H1 (cell line): ENCODE results near the gene TSPAN15. TPM values are rescaled to one million over a fixed set of nuclear protein-coding genes. Genes with fewer than 3 reads are reported as not detected.

Experiments
- CTCF ChIA-PET: fragments of 300-600 bp; sonication (Branson Sonifier 250); formaldehyde crosslinking; loops from one replicate; lab custom pipeline; 2021; ENCODE audit not compliant: partially characterized antibody; lab: Charles Lee
- POLR2A ChIA-PET: fragments of 300-600 bp; sonication (Branson Sonifier 250); formaldehyde crosslinking; loops from one replicate; lab custom pipeline; 2021; ENCODE audit warnings: inconsistent platforms; ENCODE audit not compliant: partially characterized antibody; lab: Charles Lee
- DNase-seq, 2 experiments: peaks; one replicate each; pipeline versions ENCODE4 v3.0.0 to v3.0.0-alpha.2; 2010 to 2022; ENCODE audit warnings: low spot score in 2 of 2, low read depth in 1 of 2, mixed read lengths in 1 of 2
- FAIRE-seq: peaks from 2 replicates; lab custom pipeline; 2011; peaks lifted over from hg19 to GRCh38; lab: Jason Lieb, UNC
- H2AFZ ChIP-seq: 2 replicates; pipeline ENCODE4 v1.8.1; 2012; ENCODE audit warnings: low read length, inconsistent platforms
- H2AK5ac ChIP-seq: 2 replicates; pipeline ENCODE4 v1.6.1; 2013; ENCODE audit warnings: low read depth, low read length
- H2BK120ac ChIP-seq: replicated peaks from 2 replicates; pipeline ENCODE3; 2013; ENCODE audit warnings: low read depth, low read length, inconsistent platforms
- H2BK12ac ChIP-seq: 2 replicates; pipeline ENCODE4 v1.6.1; 2013; ENCODE audit warnings: low read depth, low read length
- H2BK15ac ChIP-seq: 2 replicates; pipeline ENCODE4 v1.6.1; 2013; ENCODE audit warnings: low read length
- H2BK20ac ChIP-seq: 2 replicates; pipeline ENCODE4 v1.6.1; 2013; ENCODE audit warnings: low read length
- H2BK5ac ChIP-seq: 2 replicates; pipeline ENCODE4 v1.6.1; 2013; ENCODE audit warnings: low read depth, low read length
- H3K14ac ChIP-seq: 2 replicates; pipeline ENCODE4 v1.6.1; 2013; ENCODE audit warnings: inconsistent platforms; ENCODE audit not compliant: insufficient read length
- H3K18ac ChIP-seq: 2 replicates; pipeline ENCODE4 v1.6.1; 2013; ENCODE audit warnings: low read length; ENCODE audit errors: extremely low read depth
- H3K23ac ChIP-seq: 2 replicates; pipeline ENCODE4 v1.6.1; 2013; ENCODE audit warnings: inconsistent platforms; ENCODE audit not compliant: insufficient read length
- H3K23me2 ChIP-seq: 2 replicates; pipeline ENCODE4 v1.6.1; 2013; ENCODE audit warnings: low read depth, low read length
- H3K27ac ChIP-seq: 2 replicates; pipeline ENCODE4 v1.6.1; 2011; ENCODE audit warnings: low read depth, low read length, inconsistent platforms
- H3K27me3 ChIP-seq, 4 experiments: replicated peaks in 1 of 4; 1 replicate in 1 of 4; 2 replicates in 3 of 4; pipeline versions ENCODE4 v1.6.1 to v1.8.1; 2011 to 2013; ENCODE audit warnings: low read length in 3 of 4, mild to moderate bottlenecking in 3 of 4, inconsistent platforms in 2 of 4, mixed read lengths in 2 of 4, moderate library complexity in 1 of 4; ENCODE audit not compliant: control insufficient read depth in 3 of 4, insufficient read depth in 3 of 4; ENCODE audit errors: extremely low read depth in 1 of 4
- H3K36me3 ChIP-seq, 4 experiments: 2 replicates each; pipeline versions ENCODE4 v1.6.1 to v1.8.1; 2011 to 2013; ENCODE audit warnings: mild to moderate bottlenecking in 4 of 4, low read length in 3 of 4, moderate library complexity in 2 of 4, control low read depth in 1 of 4, inconsistent platforms in 1 of 4; ENCODE audit not compliant: insufficient read depth in 4 of 4, control insufficient read depth in 2 of 4
- H3K4ac ChIP-seq: replicated peaks from 2 replicates; pipeline ENCODE3; 2013; ENCODE audit warnings: low read length, low read depth, mixed read lengths, inconsistent platforms; ENCODE audit not compliant: insufficient read length
- H3K4me1 ChIP-seq, 4 experiments: replicated peaks in 1 of 4; 1 replicate in 1 of 4; 2 replicates in 3 of 4; pipeline versions ENCODE4 v1.6.1 to v1.8.1; 2011 to 2013; ENCODE audit warnings: low read length in 3 of 4, inconsistent platforms in 2 of 4, mixed read lengths in 1 of 4; ENCODE audit not compliant: insufficient read depth in 4 of 4, control insufficient read depth in 3 of 4
- H3K4me2 ChIP-seq, 2 experiments: 2 replicates each; pipeline versions ENCODE4 v1.6.1 to v1.8.1; 2011 to 2013; ENCODE audit warnings: low read depth in 2 of 2, low read length in 2 of 2, control low read depth in 1 of 2, inconsistent platforms in 1 of 2, mild to moderate bottlenecking in 1 of 2; ENCODE audit not compliant: insufficient read depth in 1 of 2
- H3K4me3 ChIP-seq, 4 experiments: fragments of 200-600, 300-600 bp in 1 of 4; sonication (generic), shearing (Covaris generic), sonication (Bioruptor Twin) in 1 of 4; 2 replicates each; pipeline versions ENCODE4 v1.5.1 to v1.8.1; 2011 to 2016; ENCODE audit warnings: low read length in 4 of 4, low read depth in 3 of 4, control low read depth in 2 of 4, inconsistent platforms in 2 of 4, mild to moderate bottlenecking in 2 of 4, mixed read lengths in 1 of 4, moderate library complexity in 1 of 4; ENCODE audit not compliant: insufficient read depth in 2 of 4; ENCODE audit errors: extremely low read depth in 1 of 4
- H3K56ac ChIP-seq: replicated peaks from 2 replicates; pipeline ENCODE3; 2013; ENCODE audit warnings: low read depth, mild to moderate bottlenecking, mixed read lengths, low read length, inconsistent platforms; ENCODE audit not compliant: insufficient read length
- H3K79me1 ChIP-seq: 2 replicates; pipeline ENCODE4 v1.6.1; 2013; ENCODE audit warnings: low read depth, low read length, control low read depth
- H3K79me2 ChIP-seq, 2 experiments: 2 replicates each; pipeline versions ENCODE4 v1.6.1 to v1.8.1; 2012 to 2013; ENCODE audit warnings: low read length in 2 of 2, mild to moderate bottlenecking in 2 of 2, inconsistent platforms in 1 of 2; ENCODE audit not compliant: insufficient read depth in 2 of 2, control insufficient read depth in 1 of 2
- H3K9ac ChIP-seq, 4 experiments: replicated peaks in 1 of 4; 1 replicate in 1 of 4; 2 replicates in 3 of 4; pipeline versions ENCODE4 v1.6.1 to v1.8.1; 2011 to 2013; ENCODE audit warnings: low read depth in 3 of 4, low read length in 3 of 4, control low read depth in 2 of 4, mild to moderate bottlenecking in 2 of 4, moderate library complexity in 2 of 4, inconsistent platforms in 1 of 4; ENCODE audit errors: extremely low read depth in 1 of 4
- H3K9me3 ChIP-seq, 2 experiments: 2 replicates each; pipeline versions ENCODE4 v1.6.1 to v1.8.1; 2012 to 2013; ENCODE audit warnings: mild to moderate bottlenecking in 2 of 2, moderate library complexity in 2 of 2, control low read depth in 1 of 2, inconsistent platforms in 1 of 2, low read depth in 1 of 2, low read length in 1 of 2, mixed read lengths in 1 of 2; ENCODE audit not compliant: insufficient read depth in 2 of 2
- H4K20me1 ChIP-seq, 2 experiments: replicated peaks in 1 of 2; 2 replicates each; pipeline versions ENCODE3 to v1.8.1; 2011 to 2013; ENCODE audit warnings: inconsistent platforms in 2 of 2, low read length in 2 of 2, mild to moderate bottlenecking in 1 of 2; ENCODE audit not compliant: insufficient read depth in 2 of 2, control insufficient read depth in 1 of 2
- H4K5ac ChIP-seq: 2 replicates; pipeline ENCODE4 v1.6.1; 2013; ENCODE audit warnings: low read length, low read depth, mixed read lengths, inconsistent platforms; ENCODE audit not compliant: insufficient read length
- H4K8ac ChIP-seq: 2 replicates; pipeline ENCODE4 v1.8.0; 2013; ENCODE audit warnings: mild to moderate bottlenecking, moderate library complexity, low read length, inconsistent platforms; ENCODE audit not compliant: insufficient read depth; ENCODE audit errors: extremely low read depth
- H4K91ac ChIP-seq: replicated peaks from 2 replicates; pipeline ENCODE3; 2013; ENCODE audit warnings: low read length, mixed read lengths, inconsistent platforms; ENCODE audit not compliant: insufficient read length
- HDAC6 ChIP-seq: IDR thresholded peaks from one replicate; pipeline ENCODE4 v1.7.1; 2012; ENCODE audit warnings: low read depth, mild to moderate bottlenecking, inconsistent platforms, low read length, moderate library complexity
- PHF8 ChIP-seq: fragments of 200-600 bp; sonication (generic); conservative IDR thresholded peaks from 2 replicates; pipeline ENCODE4 v1.7.1; 2012; ENCODE audit warnings: low read depth, mild to moderate bottlenecking, inconsistent platforms, low read length, moderate library complexity
- RBBP5 ChIP-seq: IDR thresholded peaks from 2 replicates; pipeline ENCODE4 v1.7.1; 2012; ENCODE audit warnings: low read depth, mild to moderate bottlenecking, inconsistent platforms, low read length, moderate library complexity, borderline replicate concordance
- SIX5 ChIP-seq: IDR thresholded peaks from 2 replicates; pipeline ENCODE4 v1.6.1; 2011; ENCODE audit warnings: mild to moderate bottlenecking, low read depth, low read length
- WGBS, 2 experiments: shearing (Covaris generic) in 1 of 2; methylation state at CpG; one replicate each; pipeline versions ENCODE4 v1.1.6 to v1.1.7; 2013 to 2015; ENCODE audit warnings: low lambda C conversion rate in 2 of 2, mixed read lengths in 2 of 2, inconsistent platforms in 1 of 2, low coverage in 1 of 2, missing lambda C conversion rate in 1 of 2; ENCODE audit not compliant: insufficient replicate concordance in 2 of 2, insufficient coverage in 1 of 2, insufficient read length in 1 of 2; ENCODE audit errors: extremely low coverage in 1 of 2, missing lambda C conversion rate in 1 of 2; 5-methylcytosine and 5-hydroxymethylcytosine counted together
- polyA plus RNA-seq, 7 experiments: library from polyadenylated mRNA; depleted of rRNA in 3 of 7; stranded (reverse) in 5 of 7; unstranded in 2 of 7; fragments of >200 nt in 5 of 7; fragments of 200-250 nt in 2 of 7; gene quantifications; 1 replicate in 5 of 7; 2 replicates in 1 of 7; 4 replicates in 1 of 7; pipeline versions ENCODE4 v1.2.1 to v1.2.3, GENCODE V29; 2011 to 2013; ENCODE audit warnings: missing spikeins in 2 of 7, mixed read lengths in 2 of 7
- total RNA-seq: library from RNA; stranded (reverse); fragmentation: NEBNext Ultra II Directional; extraction: Animal tissue kit (Norgen Biotek cat#: 25700); gene quantifications from 2 replicates; pipeline ENCODE4 v1.2.1, GENCODE V29; 2021

Gene TSPAN15
- total and polyA plus RNA-seq, 2 of the 8 experiments (the other 6 are each of a cell fraction or from before 2014, with no cell fraction given): 9.7 to 20.0 TPM

DNA sequence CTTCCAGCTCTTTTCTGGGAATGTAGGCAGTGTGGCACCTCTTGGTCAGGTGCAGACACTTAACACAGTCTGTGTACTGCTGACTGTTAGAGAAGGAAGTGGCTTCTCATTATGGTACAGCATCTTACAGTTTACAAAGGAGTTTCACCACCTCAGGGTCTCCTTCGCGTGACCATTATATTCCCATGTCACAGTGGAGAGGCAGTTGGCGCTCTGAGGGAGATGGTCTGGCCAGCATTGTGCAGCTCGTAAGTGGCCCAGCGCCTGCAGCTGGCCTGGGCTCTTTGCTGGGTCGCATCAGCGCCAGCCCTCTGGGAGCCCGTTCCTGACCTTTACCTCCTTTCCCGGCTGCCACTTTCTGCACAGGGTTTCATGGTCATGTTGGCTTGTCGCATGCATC, 15.4 kb downstream of the TSPAN15 start:
- H3K4me1 ChIP-seq: peaks cover 0 to 5% (median 0%) of the 10 kb centered on the region in 4 experiments; a peak in 3 of 7 replicates

More for the DNA sequence above, 15.4 kb downstream of the TSPAN15 start:
- Histone ChIP-seq H4K20me1 (no peaks in the 10 kb centered on the region), H2BK20ac (no peak overlapping the region), H3K9me3 (no peaks in the 10 kb centered on the region), H2BK120ac (no peak overlapping the region), H3K79me1 (no peaks in the 10 kb centered on the region), H3K4me3 (no peak overlapping the region), H3K9ac (no peak overlapping the region), H3K79me2 (no peaks in the 10 kb centered on the region), H3K4me2 (no peak overlapping the region), H2BK12ac (0 out of 2 replicates have a peak overlapping the region, but pooled peaks have one; percentile 30), H3K36me3 (no peaks in the 10 kb centered on the region), H4K91ac (no peak overlapping the region), H3K27me3 (no peaks in the 10 kb centered on the region), H4K5ac (no peak overlapping the region), H2BK15ac (peak overlapping the region; percentile 46; the same call in 1 of the 2 replicates), H2BK5ac (no peak overlapping the region), H4K8ac (0 out of 2 replicates have a peak overlapping the region, but pooled peaks have one; percentile 3), H2AK5ac (no peak overlapping the region), H3K14ac (no peak overlapping the region), H3K18ac (no peak overlapping the region), H2AFZ (no peak overlapping the region), H3K27ac (no peak overlapping the region), H3K23me2 (no peaks in the 10 kb centered on the region), H3K4ac (no peak overlapping the region), H3K56ac (no peak overlapping the region), H3K23ac (no peak overlapping the region)
- 94% methylated on average over 10 of the region's 10 CpGs; no CpG with 5 or more reads in 1 of the 2 experiments for WGBS, 2 experiments
- POLR2A ChIA-PET: interaction anchor here (0.7 kb wide), 1 partner anchor 49 kb away, joined by 3 read pairs; no protein-coding TSS in a partner anchor
- FAIRE-seq (no peak), DNase-seq (no peak)
- TF ChIP-seq RBBP5: no peak
- no peak for TF ChIP-seq PHF8
- TF ChIP-seq HDAC6: no peak
- no peak for TF ChIP-seq SIX5
- CTCF ChIA-PET: interaction anchor here (1.1 to 9.5 kb wide), 9 partner anchors 12 to 249 kb away, joined by 3 to 92 read pairs (median 5); partner anchors contain the start of gene TSPAN15
